ENCODE data around the gene EXPH5.
"Not testable (repeated sequence)": the region's sequence is repeated elsewhere in the genome, so short reads cannot be mapped to it uniquely, and the experiment has no call there.

The EXPH5 gene

GRCh38 chr11:108599978-108600377 is 6.4 kb upstream of the EXPH5 start:
- DNase-seq = no peak

- DNase-seq = no peak
These were observed 4.3 kb upstream of the EXPH5 start for GRCh38 chr11:108597736-108598355.

GRCh38 chr11:108596701-108597100 is 3.1 kb upstream of the EXPH5 start:
- no peak for DNase-seq

- DNase-seq = no peak
These were observed 411 bp upstream of the EXPH5 start for GRCh38 chr11:108593923-108594434.

GRCh38 chr11:108592591-108593213 is 866 bp downstream of the EXPH5 start:
- DNase-seq = peak; percentile 15 to 26

- no peak for DNase-seq
These were observed 1.7 kb downstream of the EXPH5 start for GRCh38 chr11:108591893-108592292.

- no peak for DNase-seq
These were observed 4.4 kb downstream of the EXPH5 start for GRCh38 chr11:108589136-108589535.

GRCh38 chr11:108588287-108588686 is 5.3 kb downstream of the EXPH5 start:
- DNase-seq = no peak

- DNase-seq = no peak
These were observed 6.5 kb downstream of the EXPH5 start for GRCh38 chr11:108587109-108587508.

- no peak for DNase-seq
These were observed 7.0 kb downstream of the EXPH5 start for GRCh38 chr11:108586600-108586999.

GRCh38 chr11:108586185-108586584 is 7.4 kb downstream of the EXPH5 start:
- DNase-seq = not testable (repeated sequence)

GRCh38 chr11:108584973-108585372 is 8.6 kb downstream of the EXPH5 start:
- DNase-seq = no peak

- no peak for DNase-seq
These were observed 12.9 kb downstream of the EXPH5 start for GRCh38 chr11:108580645-108581044.

GRCh38 chr11:108580043-108580442 is 13.5 kb downstream of the EXPH5 start:
- DNase-seq = no peak

- DNase-seq = no peak
These were observed 17.0 kb downstream of the EXPH5 start for GRCh38 chr11:108576523-108576922.

- DNase-seq = no peak
These were observed 18.9 kb downstream of the EXPH5 start for GRCh38 chr11:108574675-108575074.

- no peak for DNase-seq
These were observed 22.6 kb downstream of the EXPH5 start for GRCh38 chr11:108571001-108571400.

GRCh38 chr11:108569896-108570295 is 23.7 kb downstream of the EXPH5 start:
- DNase-seq = no peak

GRCh38 chr11:108568195-108568858 is 25.2 kb downstream of the EXPH5 start:
- no peak for DNase-seq

GRCh38 chr11:108565653-108566052 is 27.9 kb downstream of the EXPH5 start:
- no peak for DNase-seq

GRCh38 chr11:108562746-108563581 is 30.6 kb downstream of the EXPH5 start:
- DNase-seq = no peak

- no peak for DNase-seq
These were observed 32.0 kb downstream of the EXPH5 start for GRCh38 chr11:108561535-108561991.

GRCh38 chr11:108559904-108560303 is 33.7 kb downstream of the EXPH5 start:
- DNase-seq = no peak
